ENCODE results near the gene CHIC2.

GRCh38 chr4:54027311-54027710 lies 37.1 kb downstream of the CHIC2 start:
- TF ChIP-seq ZNF157 (tag by site-specific recombination; IDR thresholded peaks at IDR 0.05) (no peak), ZSCAN30 (tag by site-specific recombination; IDR thresholded peaks at IDR 0.05) (no peak), ZNF274 (IDR thresholded peaks at IDR 0.05; ENCODE audit: low read length) (no peak), ZNF274 (tag by site-specific recombination; IDR thresholded peaks at IDR 0.05; ENCODE audit: borderline replicate concordance) (no peak), CTCF (tag by site-specific recombination; IDR thresholded peaks at IDR 0.05) (no peak), GFI1B (tag by site-specific recombination; IDR thresholded peaks at IDR 0.05) (no peak), ZNF707 (tag by site-specific recombination; IDR thresholded peaks at IDR 0.05) (no peak), ZNF580 (tag by site-specific recombination; IDR thresholded peaks at IDR 0.05) (no peak), YY1 (tag by site-specific recombination; IDR thresholded peaks at IDR 0.05) (no peak)
